K562 (cell line): Measurements from ENCODE around the gene ANKRD23.

Experiments
- ATF3 ChIP-seq, 2 experiments: fragments of 450-650 bp in 1 of 2; sonication (generic) in 1 of 2; formaldehyde crosslinking in 1 of 2; IDR thresholded peaks in 1 of 2; conservative IDR thresholded peaks in 1 of 2; 2 replicates each; pipeline versions ENCODE4 v1.6.1 to v1.8.1; 2016 to 2023; ENCODE audit warnings: mild to moderate bottlenecking in 2 of 2, moderate library complexity in 2 of 2, inconsistent platforms in 1 of 2, missing genetic modification reagents in 1 of 2
- DMBX1 ChIP-seq: fragments of 250-450 bp; sonication (Bioruptor Pico); IDR thresholded peaks from 2 replicates; pipeline ENCODE4 v1.8.0; 2022; ENCODE audit warnings: inconsistent platforms, mild to moderate bottlenecking, moderate library complexity, borderline replicate concordance
- JUNB ChIP-seq: fragments of 450-650 bp; formaldehyde crosslinking; conservative IDR thresholded peaks from 2 replicates; pipeline ENCODE4 v1.4.0; 2020; ENCODE audit warnings: mild to moderate bottlenecking
- MAZ ChIP-seq, 2 experiments: fragments of 450-650 bp in 1 of 2; sonication (generic) in 1 of 2; formaldehyde crosslinking; IDR thresholded peaks in 1 of 2; conservative IDR thresholded peaks in 1 of 2; 2 replicates each; pipeline versions ENCODE4 v1.4.0 to v1.5.0; 2020; ENCODE audit warnings: mild to moderate bottlenecking in 1 of 2, missing genetic modification reagents in 1 of 2
- NCOA4 ChIP-seq: fragments of 450-650 bp; IDR thresholded peaks from 2 replicates; pipeline ENCODE4 v1.6.1; 2018; ENCODE audit warnings: mild to moderate bottlenecking; ENCODE audit not compliant: partially characterized antibody
- SUPT5H ChIP-seq: fragments of 450-650 bp; IDR thresholded peaks from 2 replicates; pipeline ENCODE4 v1.6.1; 2016
- TARDBP ChIP-seq: fragments of 450-650 bp; IDR thresholded peaks from 2 replicates; pipeline ENCODE4 v1.6.1; 2016
- TF ChIP-seq, protein P1 (sequence below): fragments of 250-450 bp; sonication (Bioruptor Pico); IDR thresholded peaks from 2 replicates; pipeline ENCODE4 v1.4.0; 2020; ENCODE audit warnings: mild to moderate bottlenecking, moderate library complexity

DNA sequence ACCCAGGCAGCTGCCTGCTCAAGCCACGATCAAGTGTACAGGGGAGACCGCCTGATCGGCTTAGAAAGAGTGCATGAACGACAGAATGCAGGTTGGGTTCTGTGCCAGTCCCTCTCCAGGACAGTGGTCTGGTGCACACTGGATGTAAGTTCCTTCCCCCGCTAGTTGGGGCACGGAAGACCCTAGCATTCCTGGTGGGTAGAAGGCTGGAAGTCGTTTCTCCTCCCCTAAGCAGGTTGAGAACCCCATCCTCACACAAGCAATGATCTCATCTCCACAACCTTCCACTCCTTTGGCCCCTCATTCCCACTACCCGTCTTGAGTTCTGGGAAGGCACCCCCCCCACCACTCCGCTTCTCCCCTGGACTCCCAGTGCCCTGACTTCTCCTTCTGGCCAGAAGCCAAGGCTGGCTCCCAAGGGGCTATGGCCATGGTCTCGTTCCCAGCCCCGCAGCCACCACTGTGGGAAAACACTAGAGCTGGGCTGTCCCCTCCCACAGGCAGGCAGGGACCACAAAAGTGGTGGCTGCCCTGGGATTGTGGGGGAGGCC, 15.4 kb upstream of the ANKRD23 start:
- TF ChIP-seq NCOA4 (no peak), JUNB (no peak), ATF3 (IDR thresholded peaks at IDR 0.05) (peak; percentile 45), ATF3 (CRISPR knock-in tag; conservative IDR thresholded peaks at IDR 0.05) (no peak), DMBX1 (CRISPR knock-in tag) (no peak), MAZ (CRISPR knock-in tag; conservative IDR thresholded peaks at IDR 0.05 in 1 of 2, IDR thresholded peaks at IDR 0.05 in 1 of 2) (no peak), TARDBP (no peak), SUPT5H (peak; percentile 55; the same call in 1 of the 2 replicates)
- TF ChIP-seq, protein P1, sequence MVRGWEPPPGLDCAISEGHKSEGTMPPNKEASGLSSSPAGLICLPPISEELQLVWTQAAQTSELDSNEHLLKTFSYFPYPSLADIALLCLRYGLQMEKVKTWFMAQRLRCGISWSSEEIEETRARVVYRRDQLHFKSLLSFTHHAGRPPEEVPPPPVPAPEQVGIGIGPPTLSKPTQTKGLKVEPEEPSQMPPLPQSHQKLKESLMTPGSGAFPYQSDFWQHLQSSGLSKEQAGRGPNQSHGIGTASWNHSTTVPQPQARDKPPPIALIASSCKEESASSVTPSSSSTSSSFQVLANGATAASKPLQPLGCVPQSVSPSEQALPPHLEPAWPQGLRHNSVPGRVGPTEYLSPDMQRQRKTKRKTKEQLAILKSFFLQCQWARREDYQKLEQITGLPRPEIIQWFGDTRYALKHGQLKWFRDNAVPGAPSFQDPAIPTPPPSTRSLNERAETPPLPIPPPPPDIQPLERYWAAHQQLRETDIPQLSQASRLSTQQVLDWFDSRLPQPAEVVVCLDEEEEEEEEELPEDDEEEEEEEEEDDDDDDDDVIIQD (CRISPR knock-in tag) = no peak
